HepG2 (cell line): ENCODE data around the gene GNMT. TPM values are rescaled to one million over a fixed set of nuclear protein-coding genes. Genes with fewer than 3 reads are reported as not detected.
A peak's percentile ranks its signal among the peaks of the same experiment; 100 is the strongest.

Experiments
- GTF3A ChIP-seq: sonication (generic); formaldehyde crosslinking; conservative IDR thresholded peaks from 2 replicates; pipeline ENCODE4 v1.4.0; 2020; ENCODE audit warnings: mild to moderate bottlenecking, missing genetic modification reagents
- KLF12 ChIP-seq: sonication (generic); formaldehyde crosslinking; IDR thresholded peaks from 2 replicates; pipeline ENCODE4 v1.4.0; 2020; ENCODE audit warnings: missing genetic modification reagents, borderline replicate concordance
- MXI1 ChIP-seq: IDR thresholded peaks from 3 replicates; pipeline ENCODE4 v1.6.1; 2012; ENCODE audit warnings: low read depth, low read length, inconsistent platforms, borderline replicate concordance
- SAP130 ChIP-seq: IDR thresholded peaks from 2 replicates; pipeline ENCODE4 v1.6.1; 2016; ENCODE audit warnings: low read depth
- SMC3 ChIP-seq: IDR thresholded peaks from 2 replicates; pipeline ENCODE4 v1.6.1; 2011; ENCODE audit warnings: low read length, improper control_type of control experiment
- STAG1 ChIP-seq: sonication (generic); formaldehyde crosslinking; IDR thresholded peaks from 2 replicates; pipeline ENCODE4 v1.4.0; 2020; ENCODE audit warnings: missing genetic modification reagents
- ZNF44 ChIP-seq: sonication (generic); formaldehyde crosslinking; IDR thresholded peaks from 2 replicates; pipeline ENCODE4 v1.5.1; 2020; ENCODE audit warnings: mild to moderate bottlenecking, missing genetic modification reagents
- ZNF615 ChIP-seq: sonication (generic); formaldehyde crosslinking; IDR thresholded peaks from 2 replicates; pipeline ENCODE4 v1.5.0; 2020; ENCODE audit warnings: mild to moderate bottlenecking, missing genetic modification reagents, borderline replicate concordance
- polyA plus RNA-seq, 8 experiments: library from polyadenylated mRNA; depleted of rRNA in 3 of 8; stranded (reverse) in 7 of 8; unstranded in 1 of 8; fragments of >200 nt; fragmentation: Illumina TruSeq in 4 of 8; extraction: Trizol in 4 of 8; gene quantifications; 2 replicates each; pipeline versions ENCODE4 v1.2.1 to v1.2.3, GENCODE V29; 2011 to 2016; ENCODE audit warnings: low read depth in 4 of 8, missing spikeins in 1 of 8, mixed read lengths in 1 of 8; ENCODE audit not compliant: insufficient read depth in 1 of 8
- total RNA-seq, 5 experiments: library from RNA; depleted of rRNA; stranded (reverse); fragments of >200 nt; fragmentation: Illumina TruSeq; extraction: Trizol; gene quantifications; 2 replicates each; pipeline ENCODE4 v1.2.3, GENCODE V29; 2016; ENCODE audit warnings: low read depth in 1 of 5
- TF ChIP-seq, protein P1 (sequence below), 2 experiments: sonication (generic) in 1 of 2; formaldehyde crosslinking in 1 of 2; IDR thresholded peaks; 2 replicates each; pipeline versions ENCODE4 v1.4.0 to v1.6.1; 2018 to 2020; ENCODE audit warnings: missing genetic modification reagents in 2 of 2, borderline replicate concordance in 1 of 2, low read depth in 1 of 2, mild to moderate bottlenecking in 1 of 2, missing biosample characterization in 1 of 2
- TF ChIP-seq, protein P2 (sequence below): sonication (generic); formaldehyde crosslinking; IDR thresholded peaks from 2 replicates; pipeline ENCODE4 v1.5.0; 2020; ENCODE audit warnings: mild to moderate bottlenecking, missing genetic modification reagents, moderate library complexity

GNMT gene
- total and polyA plus RNA-seq, 2 of the 13 experiments (the other 11 are each of a cell fraction or from before 2014, with no cell fraction given), result 2.8 to 7.0 TPM

DNA sequence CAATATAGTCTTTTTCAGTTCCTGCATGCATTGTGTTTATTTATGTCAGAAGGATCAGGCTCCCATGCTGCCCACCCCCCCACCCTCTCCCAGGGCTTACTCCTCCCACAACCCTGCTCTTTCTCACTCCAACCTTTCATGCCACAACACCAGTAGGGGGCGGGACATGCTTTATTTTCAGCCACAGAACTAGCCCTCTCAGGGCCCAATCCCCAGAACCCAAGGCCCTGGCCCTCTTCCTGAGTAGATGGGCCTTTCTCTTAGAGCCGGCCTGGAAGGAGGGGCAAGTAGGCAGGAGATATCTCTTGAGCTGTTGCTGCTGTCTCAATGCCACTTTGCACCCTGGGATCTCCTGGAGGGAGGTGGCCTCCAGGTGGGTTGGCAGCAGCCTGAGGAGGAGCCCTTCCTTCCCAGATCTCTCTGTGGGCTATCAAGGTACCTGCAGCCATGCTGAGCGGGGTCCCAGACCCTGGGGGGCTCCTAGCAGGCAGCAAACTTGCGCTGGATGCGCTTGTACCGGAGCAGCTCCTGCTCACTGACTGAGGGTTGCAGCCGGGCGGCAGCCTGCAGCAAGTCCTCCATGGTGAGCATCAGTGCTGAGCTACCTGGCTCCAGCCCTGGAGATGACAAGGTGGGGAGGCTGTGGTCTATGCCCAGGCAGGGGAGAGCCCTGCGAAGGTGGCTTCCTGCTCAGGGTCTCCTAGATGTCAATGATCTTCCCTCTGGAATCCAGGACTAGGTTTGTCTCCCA is 3.5 kb downstream of the GNMT start (continued):
- TF ChIP-seq, protein P1, sequence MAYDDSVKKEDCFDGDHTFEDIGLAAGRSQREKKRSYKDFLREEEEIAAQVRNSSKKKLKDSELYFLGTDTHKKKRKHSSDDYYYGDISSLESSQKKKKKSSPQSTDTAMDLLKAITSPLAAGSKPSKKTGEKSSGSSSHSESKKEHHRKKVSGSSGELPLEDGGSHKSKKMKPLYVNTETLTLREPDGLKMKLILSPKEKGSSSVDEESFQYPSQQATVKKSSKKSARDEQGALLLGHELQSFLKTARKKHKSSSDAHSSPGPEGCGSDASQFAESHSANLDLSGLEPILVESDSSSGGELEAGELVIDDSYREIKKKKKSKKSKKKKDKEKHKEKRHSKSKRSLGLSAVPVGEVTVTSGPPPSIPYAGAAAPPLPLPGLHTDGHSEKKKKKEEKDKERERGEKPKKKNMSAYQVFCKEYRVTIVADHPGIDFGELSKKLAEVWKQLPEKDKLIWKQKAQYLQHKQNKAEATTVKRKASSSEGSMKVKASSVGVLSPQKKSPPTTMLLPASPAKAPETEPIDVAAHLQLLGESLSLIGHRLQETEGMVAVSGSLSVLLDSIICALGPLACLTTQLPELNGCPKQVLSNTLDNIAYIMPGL (CRISPR knock-in tag; IDR thresholded peaks at IDR 0.05; ENCODE audit: borderline replicate concordance in 1 of 2, low read depth in 1 of 2), result peak in 1 of 2 experiments; percentile 52; a peak in 1 of 4 replicates
- TF ChIP-seq, protein P2, sequence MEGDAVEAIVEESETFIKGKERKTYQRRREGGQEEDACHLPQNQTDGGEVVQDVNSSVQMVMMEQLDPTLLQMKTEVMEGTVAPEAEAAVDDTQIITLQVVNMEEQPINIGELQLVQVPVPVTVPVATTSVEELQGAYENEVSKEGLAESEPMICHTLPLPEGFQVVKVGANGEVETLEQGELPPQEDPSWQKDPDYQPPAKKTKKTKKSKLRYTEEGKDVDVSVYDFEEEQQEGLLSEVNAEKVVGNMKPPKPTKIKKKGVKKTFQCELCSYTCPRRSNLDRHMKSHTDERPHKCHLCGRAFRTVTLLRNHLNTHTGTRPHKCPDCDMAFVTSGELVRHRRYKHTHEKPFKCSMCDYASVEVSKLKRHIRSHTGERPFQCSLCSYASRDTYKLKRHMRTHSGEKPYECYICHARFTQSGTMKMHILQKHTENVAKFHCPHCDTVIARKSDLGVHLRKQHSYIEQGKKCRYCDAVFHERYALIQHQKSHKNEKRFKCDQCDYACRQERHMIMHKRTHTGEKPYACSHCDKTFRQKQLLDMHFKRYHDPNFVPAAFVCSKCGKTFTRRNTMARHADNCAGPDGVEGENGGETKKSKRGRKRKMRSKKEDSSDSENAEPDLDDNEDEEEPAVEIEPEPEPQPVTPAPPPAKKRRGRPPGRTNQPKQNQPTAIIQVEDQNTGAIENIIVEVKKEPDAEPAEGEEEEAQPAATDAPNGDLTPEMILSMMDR (CRISPR knock-in tag), result peak; percentile 72
- 0 out of 2 replicates have a peak, but pooled peaks have one; percentile 39 for TF ChIP-seq GTF3A (CRISPR knock-in tag)
- TF ChIP-seq SAP130 (CRISPR knock-in tag), result 0 out of 2 replicates have a peak, but pooled peaks have one; percentile 35
- peak; percentile 77 for TF ChIP-seq STAG1
- TF ChIP-seq KLF12 (CRISPR knock-in tag), result no peak
- no peak for TF ChIP-seq ZNF44 (CRISPR knock-in tag)
- 0 out of 3 replicates have a peak, but pooled peaks have one; percentile 16 for TF ChIP-seq MXI1
- TF ChIP-seq SMC3, result peak; percentile 73
- 0 out of 2 replicates have a peak, but pooled peaks have one; percentile 46 for TF ChIP-seq ZNF615 (CRISPR knock-in tag)
